ENCODE data around the gene SUMF2. TPM values are rescaled to one million over a fixed set of nuclear protein-coding genes. Genes with fewer than 3 reads are reported as not detected.

Gene SUMF2
- total and polyA plus RNA-seq, 2 of the 4 experiments (the other 2 are of a cell fraction): 86.2 to 97.3 TPM

DNA sequence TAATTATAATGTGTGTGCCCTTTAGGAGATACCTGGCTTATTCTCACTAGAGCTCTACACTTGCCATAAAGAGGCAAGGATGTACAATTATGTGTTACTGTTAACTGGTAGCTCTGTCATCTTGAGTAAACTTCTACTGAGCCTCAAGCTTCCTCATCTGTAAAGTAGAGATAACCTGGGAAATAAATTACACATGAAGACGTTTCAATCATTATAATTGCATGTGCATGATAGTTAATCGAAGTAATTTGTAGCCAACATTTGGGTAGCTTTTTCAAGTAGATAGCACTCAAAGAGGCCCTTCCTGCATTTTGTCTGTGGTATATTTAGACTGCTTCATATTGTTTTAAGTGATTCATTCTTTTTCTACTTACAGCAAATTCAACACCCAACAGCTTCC, 10.1 kb upstream of the SUMF2 start:
- H2BK5ac ChIP-seq (ENCODE audit: low read depth, low read length, poor library complexity, severe bottlenecking): no peak overlapping the region
- POLR2A ChIA-PET (ENCODE audit: unreplicated experiment): no interaction called here
- no peak overlapping the region for H3K23ac ChIP-seq (ENCODE audit: low read depth, low read length)
- peaks cover 28% of the 10 kb centered on the region for H3K36me3 ChIP-seq (ENCODE audit: control insufficient read depth, insufficient read depth, low read length)
- H3K18ac ChIP-seq (ENCODE audit: low read depth, low read length): no peak overlapping the region
- H2AK9ac ChIP-seq (replicated peaks; ENCODE audit: low read depth, low read length, poor library complexity): no peak overlapping the region
- DNase-seq (no peak), ATAC-seq (ENCODE audit: low read depth) (no peak)
- H2BK15ac ChIP-seq (ENCODE audit: low read depth, low read length): no peak overlapping the region
- H3K56ac ChIP-seq (ENCODE audit: extremely low read depth, insufficient read depth, low read length): no peak overlapping the region
- H2AFZ ChIP-seq (replicated peaks; ENCODE audit: low read length, poor library complexity): no peak overlapping the region
- no peak overlapping the region for H3K9ac ChIP-seq (ENCODE audit: low read depth, low read length)
- H4K5ac ChIP-seq (ENCODE audit: low read depth, low read length): no peak overlapping the region
- H4K8ac ChIP-seq (ENCODE audit: low read depth in 2 of 2, low read length in 2 of 2): no peak overlapping the region
- H2BK20ac ChIP-seq (ENCODE audit: low read depth, low read length): no peak overlapping the region
- H2BK120ac ChIP-seq (ENCODE audit: low read depth, low read length): no peak overlapping the region
- WGBS, 2 experiments (ENCODE audit: extremely low coverage in 2 of 2, insufficient read length in 1 of 2): no CpG with 5 or more reads among the region's 2 CpGs
- H3K4me2 ChIP-seq (ENCODE audit: low read depth, low read length): no peak overlapping the region
- no peak overlapping the region for H3K14ac ChIP-seq (replicated peaks; ENCODE audit: low read depth, low read length)
- peaks cover 4% of the 10 kb centered on the region; the same call in 1 of the 2 replicates for H3K4me1 ChIP-seq (ENCODE audit: control insufficient read depth, insufficient read depth, low read length)
- H3K4me3 ChIP-seq (ENCODE audit: insufficient read depth, low read depth, low read length): no peak overlapping the region
- peaks cover 36 to 44% of the 10 kb centered on the region in 2 experiments for H3K79me1 ChIP-seq (ENCODE audit: low read depth in 1 of 2, low read length in 2 of 2)
- no peaks in the 10 kb centered on the region for H3K27me3 ChIP-seq (ENCODE audit: control insufficient read depth, insufficient read depth, low read length)
- no peaks in the 10 kb centered on the region for H4K20me1 ChIP-seq (ENCODE audit: insufficient read depth, low read length)
- TF ChIP-seq POLR2A (IDR thresholded peaks at IDR 0.05; ENCODE audit: low read depth, low read length) (no peak), CHD1 (IDR thresholded peaks at IDR 0.05; ENCODE audit: low read depth, low read length) (no peak), RCOR1 (IDR thresholded peaks at IDR 0.05; ENCODE audit: insufficient replicate concordance, low read length) (no peak), SMC3 (IDR thresholded peaks at IDR 0.05; ENCODE audit: low read depth, low read length) (no peak), FOS (IDR thresholded peaks at IDR 0.05; ENCODE audit: low read depth, low read length) (no peak), CEBPB (IDR thresholded peaks at IDR 0.05; ENCODE audit: low read depth, low read length) (no peak), RAD21 (IDR thresholded peaks at IDR 0.05; ENCODE audit: low read length) (no peak), RFX5 (IDR thresholded peaks at IDR 0.05; ENCODE audit: low read depth, low read length) (no peak), MXI1 (IDR thresholded peaks at IDR 0.05; ENCODE audit: borderline replicate concordance, low read depth, low read length) (no peak), BHLHE40 (IDR thresholded peaks at IDR 0.05; ENCODE audit: low read depth, low read length) (no peak)
- TF ChIP-seq, protein P1, sequence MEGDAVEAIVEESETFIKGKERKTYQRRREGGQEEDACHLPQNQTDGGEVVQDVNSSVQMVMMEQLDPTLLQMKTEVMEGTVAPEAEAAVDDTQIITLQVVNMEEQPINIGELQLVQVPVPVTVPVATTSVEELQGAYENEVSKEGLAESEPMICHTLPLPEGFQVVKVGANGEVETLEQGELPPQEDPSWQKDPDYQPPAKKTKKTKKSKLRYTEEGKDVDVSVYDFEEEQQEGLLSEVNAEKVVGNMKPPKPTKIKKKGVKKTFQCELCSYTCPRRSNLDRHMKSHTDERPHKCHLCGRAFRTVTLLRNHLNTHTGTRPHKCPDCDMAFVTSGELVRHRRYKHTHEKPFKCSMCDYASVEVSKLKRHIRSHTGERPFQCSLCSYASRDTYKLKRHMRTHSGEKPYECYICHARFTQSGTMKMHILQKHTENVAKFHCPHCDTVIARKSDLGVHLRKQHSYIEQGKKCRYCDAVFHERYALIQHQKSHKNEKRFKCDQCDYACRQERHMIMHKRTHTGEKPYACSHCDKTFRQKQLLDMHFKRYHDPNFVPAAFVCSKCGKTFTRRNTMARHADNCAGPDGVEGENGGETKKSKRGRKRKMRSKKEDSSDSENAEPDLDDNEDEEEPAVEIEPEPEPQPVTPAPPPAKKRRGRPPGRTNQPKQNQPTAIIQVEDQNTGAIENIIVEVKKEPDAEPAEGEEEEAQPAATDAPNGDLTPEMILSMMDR (conservative IDR thresholded peaks at IDR 0.05; ENCODE audit: low read depth, low read length): no peak
- dilution Hi-C loops (cut with HindIII; ENCODE audit: low sequenced_read_pairs, unreplicated experiment): no loop called here
- H3K9me3 ChIP-seq (ENCODE audit: control insufficient read depth, insufficient read depth, low read length): no peaks in the 10 kb centered on the region
- H3K4ac ChIP-seq (ENCODE audit: low read depth, low read length): no peak overlapping the region
- intact Hi-C loops (cut with micrococcal nuclease): loop anchor here (5.0 kb wide), 1 partner anchor 47 kb away; no protein-coding TSS in a partner anchor
- CTCF ChIA-PET: interaction anchor here (1.0 kb wide), 1 partner anchor 21 kb away, joined by 3 read pairs; no protein-coding TSS in a partner anchor
- no peak overlapping the region for H3K27ac ChIP-seq (ENCODE audit: insufficient read depth, low read length)
- BruUV-seq (replicated peaks): no TSS peak
- no peak overlapping the region for H2AK5ac ChIP-seq (ENCODE audit: low read depth, low read length)
- in situ Hi-C loops (cut with MboI; ENCODE audit: low sequenced_read_pairs): no loop called here
- H3K9me1 ChIP-seq (ENCODE audit: insufficient read depth, low read length): 0 out of 2 replicates have a peak, but pooled peaks cover 2% of the 10 kb centered on the region
- no peak overlapping the region for H4K91ac ChIP-seq (ENCODE audit: insufficient read depth, low read depth, low read length)
